Retina (tissue), 1 donor: Measurements from ENCODE around the gene ATRAID.
"Not testable (repeated sequence)": the region's sequence is repeated elsewhere in the genome, so short reads cannot be mapped to it uniquely, and the experiment has no call there.

Experiments used
- DNase-seq: peaks from one replicate; pipeline ENCODE4 v3.0.0-alpha.2; 2016

The ATRAID gene

GRCh38 chr2:27211943-27212625 is at the start of gene ATRAID, which contains the start of gene SLC5A6:
Gene ATRAID, plus strand, starts transcription at chr2:27212041. Its CDS starts 328 bp downstream, at chr2:27212369.
Gene SLC5A6, minus strand, starts transcription at chr2:27212268. Its CDS starts 4,618 bp downstream, at chr2:27207650.
- DNase-seq = peak; percentile 99

GRCh38 chr2:27162151-27163121 is 49.4 kb upstream of the ATRAID start:
- no peak for DNase-seq

- no peak for DNase-seq
Measured at GRCh38 chr2:27164960-27165763, 46.7 kb upstream of the ATRAID start.

GRCh38 chr2:27170581-27171337 is 41.1 kb upstream of the ATRAID start:
- no peak for DNase-seq

GRCh38 chr2:27171351-27171848 is 40.4 kb upstream of the ATRAID start:
- no peak for DNase-seq

- no peak for DNase-seq
Measured at GRCh38 chr2:27174638-27175037, 37.2 kb upstream of the ATRAID start.

- no peak for DNase-seq
Measured at GRCh38 chr2:27175330-27175729, 36.5 kb upstream of the ATRAID start.

- not testable (repeated sequence) for DNase-seq
Measured at GRCh38 chr2:27175781-27176180, 36.1 kb upstream of the ATRAID start.

- no peak for DNase-seq
Measured at GRCh38 chr2:27177441-27178351, 34.1 kb upstream of the ATRAID start.

GRCh38 chr2:27178469-27178868 is 33.4 kb upstream of the ATRAID start:
- DNase-seq = no peak

- DNase-seq = no peak
Measured at GRCh38 chr2:27179344-27180000, 32.4 kb upstream of the ATRAID start.

- DNase-seq = no peak
Measured at GRCh38 chr2:27182346-27182745, 29.5 kb upstream of the ATRAID start.

GRCh38 chr2:27184115-27184514 is 27.7 kb upstream of the ATRAID start:
- DNase-seq = no peak

- no peak for DNase-seq
Measured at GRCh38 chr2:27185331-27186026, 26.4 kb upstream of the ATRAID start.

GRCh38 chr2:27186613-27187345 is 25.1 kb upstream of the ATRAID start:
- DNase-seq = no peak

GRCh38 chr2:27189989-27190388 is 21.9 kb upstream of the ATRAID start:
- DNase-seq = no peak

GRCh38 chr2:27191070-27191829 is 20.6 kb upstream of the ATRAID start:
- DNase-seq = peak; percentile 47
